H1 (cell line): ENCODE results near the gene PRTN3. TPM values are rescaled to one million over a fixed set of nuclear protein-coding genes. Genes with fewer than 3 reads are reported as not detected.

Source experiments
- CTCF ChIA-PET: fragments of 300-600 bp; sonication (Branson Sonifier 250); formaldehyde crosslinking; loops from one replicate; lab custom pipeline; 2021; ENCODE audit not compliant: partially characterized antibody; lab: Charles Lee
- POLR2A ChIA-PET: fragments of 300-600 bp; sonication (Branson Sonifier 250); formaldehyde crosslinking; loops from one replicate; lab custom pipeline; 2021; ENCODE audit warnings: inconsistent platforms; ENCODE audit not compliant: partially characterized antibody; lab: Charles Lee
- DNase-seq, 2 experiments: peaks; one replicate each; pipeline versions ENCODE4 v3.0.0 to v3.0.0-alpha.2; 2010 to 2022; ENCODE audit warnings: low spot score in 2 of 2, low read depth in 1 of 2, mixed read lengths in 1 of 2
- FAIRE-seq: peaks from 2 replicates; lab custom pipeline; 2011; peaks lifted over from hg19 to GRCh38; lab: Jason Lieb, UNC
- H2AFZ ChIP-seq: 2 replicates; pipeline ENCODE4 v1.8.1; 2012; ENCODE audit warnings: low read length, inconsistent platforms
- H2AK5ac ChIP-seq: 2 replicates; pipeline ENCODE4 v1.6.1; 2013; ENCODE audit warnings: low read depth, low read length
- H2BK120ac ChIP-seq: replicated peaks from 2 replicates; pipeline ENCODE3; 2013; ENCODE audit warnings: low read depth, low read length, inconsistent platforms
- H2BK12ac ChIP-seq: 2 replicates; pipeline ENCODE4 v1.6.1; 2013; ENCODE audit warnings: low read depth, low read length
- H2BK15ac ChIP-seq: 2 replicates; pipeline ENCODE4 v1.6.1; 2013; ENCODE audit warnings: low read length
- H2BK20ac ChIP-seq: 2 replicates; pipeline ENCODE4 v1.6.1; 2013; ENCODE audit warnings: low read length
- H2BK5ac ChIP-seq: 2 replicates; pipeline ENCODE4 v1.6.1; 2013; ENCODE audit warnings: low read depth, low read length
- H3K14ac ChIP-seq: 2 replicates; pipeline ENCODE4 v1.6.1; 2013; ENCODE audit warnings: inconsistent platforms; ENCODE audit not compliant: insufficient read length
- H3K18ac ChIP-seq: 2 replicates; pipeline ENCODE4 v1.6.1; 2013; ENCODE audit warnings: low read length; ENCODE audit errors: extremely low read depth
- H3K23ac ChIP-seq: 2 replicates; pipeline ENCODE4 v1.6.1; 2013; ENCODE audit warnings: inconsistent platforms; ENCODE audit not compliant: insufficient read length
- H3K23me2 ChIP-seq: 2 replicates; pipeline ENCODE4 v1.6.1; 2013; ENCODE audit warnings: low read depth, low read length
- H3K27ac ChIP-seq: 2 replicates; pipeline ENCODE4 v1.6.1; 2011; ENCODE audit warnings: low read depth, low read length, inconsistent platforms
- H3K27me3 ChIP-seq, 4 experiments: replicated peaks in 1 of 4; 1 replicate in 1 of 4; 2 replicates in 3 of 4; pipeline versions ENCODE4 v1.6.1 to v1.8.1; 2011 to 2013; ENCODE audit warnings: low read length in 3 of 4, mild to moderate bottlenecking in 3 of 4, inconsistent platforms in 2 of 4, mixed read lengths in 2 of 4, moderate library complexity in 1 of 4; ENCODE audit not compliant: control insufficient read depth in 3 of 4, insufficient read depth in 3 of 4; ENCODE audit errors: extremely low read depth in 1 of 4
- H3K36me3 ChIP-seq, 4 experiments: 2 replicates each; pipeline versions ENCODE4 v1.6.1 to v1.8.1; 2011 to 2013; ENCODE audit warnings: mild to moderate bottlenecking in 4 of 4, low read length in 3 of 4, moderate library complexity in 2 of 4, control low read depth in 1 of 4, inconsistent platforms in 1 of 4; ENCODE audit not compliant: insufficient read depth in 4 of 4, control insufficient read depth in 2 of 4
- H3K4ac ChIP-seq: replicated peaks from 2 replicates; pipeline ENCODE3; 2013; ENCODE audit warnings: low read length, low read depth, mixed read lengths, inconsistent platforms; ENCODE audit not compliant: insufficient read length
- H3K4me1 ChIP-seq, 4 experiments: replicated peaks in 1 of 4; 1 replicate in 1 of 4; 2 replicates in 3 of 4; pipeline versions ENCODE4 v1.6.1 to v1.8.1; 2011 to 2013; ENCODE audit warnings: low read length in 3 of 4, inconsistent platforms in 2 of 4, mixed read lengths in 1 of 4; ENCODE audit not compliant: insufficient read depth in 4 of 4, control insufficient read depth in 3 of 4
- H3K4me2 ChIP-seq, 2 experiments: 2 replicates each; pipeline versions ENCODE4 v1.6.1 to v1.8.1; 2011 to 2013; ENCODE audit warnings: low read depth in 2 of 2, low read length in 2 of 2, control low read depth in 1 of 2, inconsistent platforms in 1 of 2, mild to moderate bottlenecking in 1 of 2; ENCODE audit not compliant: insufficient read depth in 1 of 2
- H3K4me3 ChIP-seq, 4 experiments: fragments of 200-600, 300-600 bp in 1 of 4; sonication (generic), shearing (Covaris generic), sonication (Bioruptor Twin) in 1 of 4; 2 replicates each; pipeline versions ENCODE4 v1.5.1 to v1.8.1; 2011 to 2016; ENCODE audit warnings: low read length in 4 of 4, low read depth in 3 of 4, control low read depth in 2 of 4, inconsistent platforms in 2 of 4, mild to moderate bottlenecking in 2 of 4, mixed read lengths in 1 of 4, moderate library complexity in 1 of 4; ENCODE audit not compliant: insufficient read depth in 2 of 4; ENCODE audit errors: extremely low read depth in 1 of 4
- H3K56ac ChIP-seq: replicated peaks from 2 replicates; pipeline ENCODE3; 2013; ENCODE audit warnings: low read depth, mild to moderate bottlenecking, mixed read lengths, low read length, inconsistent platforms; ENCODE audit not compliant: insufficient read length
- H3K79me1 ChIP-seq: 2 replicates; pipeline ENCODE4 v1.6.1; 2013; ENCODE audit warnings: low read depth, low read length, control low read depth
- H3K79me2 ChIP-seq, 2 experiments: 2 replicates each; pipeline versions ENCODE4 v1.6.1 to v1.8.1; 2012 to 2013; ENCODE audit warnings: low read length in 2 of 2, mild to moderate bottlenecking in 2 of 2, inconsistent platforms in 1 of 2; ENCODE audit not compliant: insufficient read depth in 2 of 2, control insufficient read depth in 1 of 2
- H3K9ac ChIP-seq, 4 experiments: replicated peaks in 1 of 4; 1 replicate in 1 of 4; 2 replicates in 3 of 4; pipeline versions ENCODE4 v1.6.1 to v1.8.1; 2011 to 2013; ENCODE audit warnings: low read depth in 3 of 4, low read length in 3 of 4, control low read depth in 2 of 4, mild to moderate bottlenecking in 2 of 4, moderate library complexity in 2 of 4, inconsistent platforms in 1 of 4; ENCODE audit errors: extremely low read depth in 1 of 4
- H3K9me3 ChIP-seq, 2 experiments: 2 replicates each; pipeline versions ENCODE4 v1.6.1 to v1.8.1; 2012 to 2013; ENCODE audit warnings: mild to moderate bottlenecking in 2 of 2, moderate library complexity in 2 of 2, control low read depth in 1 of 2, inconsistent platforms in 1 of 2, low read depth in 1 of 2, low read length in 1 of 2, mixed read lengths in 1 of 2; ENCODE audit not compliant: insufficient read depth in 2 of 2
- H4K20me1 ChIP-seq, 2 experiments: replicated peaks in 1 of 2; 2 replicates each; pipeline versions ENCODE3 to v1.8.1; 2011 to 2013; ENCODE audit warnings: inconsistent platforms in 2 of 2, low read length in 2 of 2, mild to moderate bottlenecking in 1 of 2; ENCODE audit not compliant: insufficient read depth in 2 of 2, control insufficient read depth in 1 of 2
- H4K5ac ChIP-seq: 2 replicates; pipeline ENCODE4 v1.6.1; 2013; ENCODE audit warnings: low read length, low read depth, mixed read lengths, inconsistent platforms; ENCODE audit not compliant: insufficient read length
- H4K8ac ChIP-seq: 2 replicates; pipeline ENCODE4 v1.8.0; 2013; ENCODE audit warnings: mild to moderate bottlenecking, moderate library complexity, low read length, inconsistent platforms; ENCODE audit not compliant: insufficient read depth; ENCODE audit errors: extremely low read depth
- H4K91ac ChIP-seq: replicated peaks from 2 replicates; pipeline ENCODE3; 2013; ENCODE audit warnings: low read length, mixed read lengths, inconsistent platforms; ENCODE audit not compliant: insufficient read length
- BRCA1 ChIP-seq: IDR thresholded peaks from 2 replicates; pipeline ENCODE4 v1.6.1; 2012; ENCODE audit warnings: low read depth, low read length, improper control_type of control experiment
- CREB1 ChIP-seq: IDR thresholded peaks from 2 replicates; pipeline ENCODE4 v1.6.1; 2012; ENCODE audit warnings: inconsistent platforms
- CTBP2 ChIP-seq: IDR thresholded peaks from 2 replicates; pipeline ENCODE4 v1.7.0; 2011; ENCODE audit warnings: borderline replicate concordance, mild to moderate bottlenecking, moderate library complexity, mixed read lengths, low read length; ENCODE audit not compliant: insufficient read depth, insufficient read length
- GABPA ChIP-seq: IDR thresholded peaks from 2 replicates; pipeline ENCODE4 v1.6.1; 2011; ENCODE audit warnings: mild to moderate bottlenecking, low read length, moderate library complexity, borderline replicate concordance; ENCODE audit not compliant: insufficient read depth
- NRF1 ChIP-seq: IDR thresholded peaks from 2 replicates; pipeline ENCODE4 v1.6.1; 2011; ENCODE audit warnings: mild to moderate bottlenecking, low read depth, low read length, improper control_type of control experiment
- POU5F1 ChIP-seq: IDR thresholded peaks from 2 replicates; pipeline ENCODE4 v1.6.1; 2011; ENCODE audit warnings: low read depth, mild to moderate bottlenecking, low read length, moderate library complexity
- SP2 ChIP-seq: IDR thresholded peaks from 2 replicates; pipeline ENCODE4 v1.6.1; 2012; ENCODE audit warnings: mild to moderate bottlenecking, low read length, inconsistent platforms
- WGBS, 2 experiments: shearing (Covaris generic) in 1 of 2; methylation state at CpG; one replicate each; pipeline versions ENCODE4 v1.1.6 to v1.1.7; 2013 to 2015; ENCODE audit warnings: low lambda C conversion rate in 2 of 2, mixed read lengths in 2 of 2, inconsistent platforms in 1 of 2, low coverage in 1 of 2, missing lambda C conversion rate in 1 of 2; ENCODE audit not compliant: insufficient replicate concordance in 2 of 2, insufficient coverage in 1 of 2, insufficient read length in 1 of 2; ENCODE audit errors: extremely low coverage in 1 of 2, missing lambda C conversion rate in 1 of 2; 5-methylcytosine and 5-hydroxymethylcytosine counted together
- polyA plus RNA-seq, 7 experiments: library from polyadenylated mRNA; depleted of rRNA in 3 of 7; stranded (reverse) in 5 of 7; unstranded in 2 of 7; fragments of >200 nt in 5 of 7; fragments of 200-250 nt in 2 of 7; gene quantifications; 1 replicate in 5 of 7; 2 replicates in 1 of 7; 4 replicates in 1 of 7; pipeline versions ENCODE4 v1.2.1 to v1.2.3, GENCODE V29; 2011 to 2013; ENCODE audit warnings: missing spikeins in 2 of 7, mixed read lengths in 2 of 7
- total RNA-seq: library from RNA; stranded (reverse); fragmentation: NEBNext Ultra II Directional; extraction: Animal tissue kit (Norgen Biotek cat#: 25700); gene quantifications from 2 replicates; pipeline ENCODE4 v1.2.1, GENCODE V29; 2021

The PRTN3 gene
- total and polyA plus RNA-seq, 2 of the 8 experiments (the other 6 are each of a cell fraction or from before 2014, with no cell fraction given), result 0.39 to 2.1 TPM

- no peak overlapping the region for H2AFZ ChIP-seq
- H3K18ac ChIP-seq, result no peak overlapping the region
- peaks cover 0 to 7% (median 5%) of the 10 kb centered on the region in 4 experiments; a peak in 5 of 7 replicates for H3K4me1 ChIP-seq
- H2AK5ac ChIP-seq, result no peak overlapping the region
- ChIA-PET POLR2A (interaction anchor here (1.1 to 12.0 kb wide), 6 partner anchors 10 to 202 kb away, joined by 4 to 277 read pairs (median 10); partner anchors contain the start of gene PTBP1), CTCF (interaction anchor here (0.6 to 2.1 kb wide), 7 partner anchors 16 to 88 kb away, joined by 3 to 6 read pairs (median 3); partner anchors contain the start of gene PRTN3)
- H3K4ac ChIP-seq, result no peak overlapping the region
- no peak overlapping the region for H3K4me3 ChIP-seq
- H3K79me1 ChIP-seq, result peaks cover 3% of the 10 kb centered on the region; the same call in 1 of the 2 replicates
- TF ChIP-seq POU5F1, result no peak
- no peak for TF ChIP-seq GABPA
- no peak for TF ChIP-seq SP2
- TF ChIP-seq NRF1, result no peak
- TF ChIP-seq CREB1, result no peak
- no peak for TF ChIP-seq CTBP2
- TF ChIP-seq BRCA1, result no peak
- WGBS, 2 experiments, result 91% methylated on average over 15 of the region's 15 CpGs; no CpG with 5 or more reads in 1 of the 2 experiments
- H3K27me3 ChIP-seq, result no peaks in the 10 kb centered on the region
- no peak for DNase-seq
- H2BK20ac ChIP-seq, result no peak overlapping the region
- no peak overlapping the region for H2BK120ac ChIP-seq
- no peak overlapping the region for H2BK5ac ChIP-seq
- H4K20me1 ChIP-seq, result no peaks in the 10 kb centered on the region
- peaks cover 0 to 9% of the 10 kb centered on the region in 2 experiments; a peak in 1 of 4 replicates for H3K79me2 ChIP-seq
- H2BK15ac ChIP-seq, result no peak overlapping the region
- no peak overlapping the region for H4K5ac ChIP-seq
- no peak overlapping the region for H3K56ac ChIP-seq
- H3K36me3 ChIP-seq, result no peaks in the 10 kb centered on the region
- no peak overlapping the region for H4K91ac ChIP-seq
- no peak overlapping the region for H4K8ac ChIP-seq
- H2BK12ac ChIP-seq, result no peak overlapping the region; the same call in 1 of the 2 replicates
- H3K14ac ChIP-seq, result no peak overlapping the region
- H3K4me2 ChIP-seq, result no peak overlapping the region
- H3K27ac ChIP-seq, result no peak overlapping the region
- H3K23ac ChIP-seq, result no peak overlapping the region
- no peak for FAIRE-seq
- H3K23me2 ChIP-seq, result peaks cover 4% of the 10 kb centered on the region; the same call in 1 of the 2 replicates
- H3K9ac ChIP-seq, result no peak overlapping the region
- no peaks in the 10 kb centered on the region for H3K9me3 ChIP-seq
These were observed 15.9 kb upstream of the PRTN3 start for GRCh38 chr19:824885-825284.
